Body of pancreas (tissue), 4 donors: Measurements from ENCODE around the gene ANKS1B.

ENCODE experiments used
- POLR2A ChIP-seq, 3 donors: fragments of 450-650 bp; IDR thresholded peaks; one replicate each; pipeline ENCODE4 v1.6.1; 2016; ENCODE audit warnings: antibody characterized with exemption in 3 of 3, mild to moderate bottlenecking in 2 of 3
- TF ChIP-seq, protein P1 (sequence below), 7 experiments: fragments of 450-650 bp in 4 of 7; fragments of 200-600 bp in 3 of 7; sonication (generic) in 3 of 7; IDR thresholded peaks; one replicate each; pipeline ENCODE4 v1.5.1; 2016 to 2019; ENCODE audit warnings: antibody characterized with exemption in 7 of 7

DNA sequence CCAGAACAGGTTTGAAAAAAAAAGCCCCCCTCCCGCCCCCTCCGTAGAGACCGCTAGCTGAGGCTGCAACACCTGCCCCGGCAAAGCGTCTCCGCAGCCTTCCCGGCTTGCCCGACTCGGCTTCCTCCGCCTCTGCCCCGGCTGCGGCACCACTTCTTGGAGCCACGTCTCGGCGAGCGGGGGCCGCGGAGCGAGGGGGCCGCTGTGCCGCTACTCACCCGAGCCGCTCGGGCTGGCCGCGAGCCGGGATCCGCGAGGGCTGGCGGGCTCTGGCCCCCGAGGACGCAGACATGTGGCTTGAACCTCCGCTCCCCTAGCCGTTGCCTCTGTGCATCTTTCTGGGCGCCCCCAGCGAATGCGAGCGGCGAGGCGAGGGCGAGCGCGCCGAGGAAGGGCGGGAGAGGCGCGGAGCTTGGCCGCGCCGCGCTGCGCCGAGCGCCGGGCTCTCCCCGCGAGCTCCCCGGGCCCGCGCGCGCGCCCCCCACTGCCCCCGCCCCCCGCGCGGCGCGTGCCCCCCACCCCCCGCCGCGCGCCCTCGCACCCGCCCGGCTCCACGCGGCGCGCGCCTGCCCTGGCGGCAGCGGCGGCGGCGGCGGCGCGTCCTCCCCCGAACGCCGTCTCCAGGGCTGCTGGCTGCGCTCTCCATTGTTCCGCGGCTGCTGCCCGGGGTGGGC is 1090.2 kb downstream of the ANKS1B start:
- TF ChIP-seq, protein P1, sequence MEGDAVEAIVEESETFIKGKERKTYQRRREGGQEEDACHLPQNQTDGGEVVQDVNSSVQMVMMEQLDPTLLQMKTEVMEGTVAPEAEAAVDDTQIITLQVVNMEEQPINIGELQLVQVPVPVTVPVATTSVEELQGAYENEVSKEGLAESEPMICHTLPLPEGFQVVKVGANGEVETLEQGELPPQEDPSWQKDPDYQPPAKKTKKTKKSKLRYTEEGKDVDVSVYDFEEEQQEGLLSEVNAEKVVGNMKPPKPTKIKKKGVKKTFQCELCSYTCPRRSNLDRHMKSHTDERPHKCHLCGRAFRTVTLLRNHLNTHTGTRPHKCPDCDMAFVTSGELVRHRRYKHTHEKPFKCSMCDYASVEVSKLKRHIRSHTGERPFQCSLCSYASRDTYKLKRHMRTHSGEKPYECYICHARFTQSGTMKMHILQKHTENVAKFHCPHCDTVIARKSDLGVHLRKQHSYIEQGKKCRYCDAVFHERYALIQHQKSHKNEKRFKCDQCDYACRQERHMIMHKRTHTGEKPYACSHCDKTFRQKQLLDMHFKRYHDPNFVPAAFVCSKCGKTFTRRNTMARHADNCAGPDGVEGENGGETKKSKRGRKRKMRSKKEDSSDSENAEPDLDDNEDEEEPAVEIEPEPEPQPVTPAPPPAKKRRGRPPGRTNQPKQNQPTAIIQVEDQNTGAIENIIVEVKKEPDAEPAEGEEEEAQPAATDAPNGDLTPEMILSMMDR (IDR thresholded peaks at IDR 0.05) = no peak
- TF ChIP-seq POLR2A (IDR thresholded peaks at IDR 0.05) = no peak
